K562 (cell line): Measurements from ENCODE around the gene DAPK2.

Experiments
- NCOA1 ChIP-seq: fragments of 450-650 bp; IDR thresholded peaks from 2 replicates; pipeline ENCODE4 v1.6.1; 2016; ENCODE audit warnings: low read depth
- POLR2AphosphoS5 ChIP-seq: IDR thresholded peaks from 2 replicates; pipeline ENCODE4 v1.6.1; 2011; ENCODE audit warnings: mild to moderate bottlenecking, low read depth, low read length, moderate library complexity; ENCODE audit not compliant: control insufficient read depth, insufficient read depth
- SMC3 ChIP-seq: conservative IDR thresholded peaks from 2 replicates; pipeline ENCODE4 v1.6.1; 2011; ENCODE audit warnings: low read depth, low read length, improper control_type of control experiment; ENCODE audit not compliant: insufficient read depth
- SREBF2 ChIP-seq: sonication (generic); formaldehyde crosslinking; IDR thresholded peaks from 2 replicates; pipeline ENCODE4 v1.4.0; 2020; ENCODE audit warnings: mild to moderate bottlenecking, missing genetic modification reagents
- ZBTB8A ChIP-seq: fragments of 450-650 bp; IDR thresholded peaks from 2 replicates; pipeline ENCODE4 v1.6.1; 2018; ENCODE audit warnings: mild to moderate bottlenecking, moderate library complexity; ENCODE audit not compliant: partially characterized antibody
- ZEB2 ChIP-seq: fragments of 450-650 bp; IDR thresholded peaks from 2 replicates; pipeline ENCODE4 v1.6.1; 2016
- ZNF707 ChIP-seq: fragments of 250-450 bp; sonication (Bioruptor Pico); conservative IDR thresholded peaks from 2 replicates; pipeline ENCODE4 v1.8.0; 2022; ENCODE audit warnings: inconsistent platforms, mild to moderate bottlenecking, moderate library complexity
- TF ChIP-seq, protein P1 (sequence below): sonication (generic); formaldehyde crosslinking; IDR thresholded peaks from 2 replicates; pipeline ENCODE4 v1.8.1; 2023; ENCODE audit warnings: mild to moderate bottlenecking, missing genetic modification reagents
- TF ChIP-seq, protein P2 (sequence below), 3 experiments: IDR thresholded peaks in 2 of 3; conservative IDR thresholded peaks in 1 of 3; 2 replicates each; pipeline ENCODE4 v1.5.1; 2011 to 2012; ENCODE audit warnings: low read length in 3 of 3, mild to moderate bottlenecking in 3 of 3, control low read depth in 2 of 3, improper control_type of control experiment in 1 of 3, inconsistent platforms in 1 of 3, low read depth in 1 of 3, mixed read lengths in 1 of 3, moderate library complexity in 1 of 3; ENCODE audit not compliant: insufficient read depth in 2 of 3
- TF ChIP-seq, protein P3 (sequence below), 2 experiments: fragments of 200-800 bp in 1 of 2; sonication (Bioruptor generic) in 1 of 2; sonication (generic) in 1 of 2; formaldehyde crosslinking in 1 of 2; IDR thresholded peaks in 1 of 2; conservative IDR thresholded peaks in 1 of 2; 2 replicates each; pipeline versions ENCODE4 v1.5.0 to v1.6.1; 2016 to 2020; ENCODE audit warnings: missing compliant biosample characterization in 1 of 2, missing genetic modification characterization in 1 of 2, missing genetic modification reagents in 1 of 2

DNA sequence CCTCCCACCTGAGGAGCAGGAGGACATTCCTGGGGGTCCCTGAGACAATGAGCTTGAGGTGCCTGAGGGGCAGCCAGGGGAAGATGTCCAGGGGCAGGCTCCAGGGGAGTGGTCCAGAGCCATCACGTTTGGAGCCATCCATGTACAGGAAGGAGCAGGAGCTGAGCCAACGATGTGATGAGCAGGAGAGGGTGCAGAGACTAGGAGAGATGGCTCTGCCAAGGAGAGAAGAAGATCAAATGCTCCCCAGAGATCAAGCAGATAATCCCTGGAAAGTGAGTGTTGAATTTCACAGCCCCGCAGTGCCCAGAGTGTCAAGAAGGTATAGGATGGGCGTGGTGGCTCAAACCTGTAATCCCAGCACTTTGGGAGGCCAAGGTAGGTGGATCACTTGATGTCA, 114.7 kb downstream of the DAPK2 start:
- TF ChIP-seq ZNF707 (CRISPR knock-in tag): no peak
- no peak for TF ChIP-seq POLR2AphosphoS5
- no peak for TF ChIP-seq SMC3
- no peak for TF ChIP-seq SREBF2 (CRISPR knock-in tag)
- TF ChIP-seq, protein P1, sequence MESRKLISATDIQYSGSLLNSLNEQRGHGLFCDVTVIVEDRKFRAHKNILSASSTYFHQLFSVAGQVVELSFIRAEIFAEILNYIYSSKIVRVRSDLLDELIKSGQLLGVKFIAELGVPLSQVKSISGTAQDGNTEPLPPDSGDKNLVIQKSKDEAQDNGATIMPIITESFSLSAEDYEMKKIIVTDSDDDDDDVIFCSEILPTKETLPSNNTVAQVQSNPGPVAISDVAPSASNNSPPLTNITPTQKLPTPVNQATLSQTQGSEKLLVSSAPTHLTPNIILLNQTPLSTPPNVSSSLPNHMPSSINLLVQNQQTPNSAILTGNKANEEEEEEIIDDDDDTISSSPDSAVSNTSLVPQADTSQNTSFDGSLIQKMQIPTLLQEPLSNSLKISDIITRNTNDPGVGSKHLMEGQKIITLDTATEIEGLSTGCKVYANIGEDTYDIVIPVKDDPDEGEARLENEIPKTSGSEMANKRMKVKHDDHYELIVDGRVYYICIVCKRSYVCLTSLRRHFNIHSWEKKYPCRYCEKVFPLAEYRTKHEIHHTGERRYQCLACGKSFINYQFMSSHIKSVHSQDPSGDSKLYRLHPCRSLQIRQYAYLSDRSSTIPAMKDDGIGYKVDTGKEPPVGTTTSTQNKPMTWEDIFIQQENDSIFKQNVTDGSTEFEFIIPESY (CRISPR knock-in tag): no peak
- no peak for TF ChIP-seq ZEB2
- TF ChIP-seq, protein P2, sequence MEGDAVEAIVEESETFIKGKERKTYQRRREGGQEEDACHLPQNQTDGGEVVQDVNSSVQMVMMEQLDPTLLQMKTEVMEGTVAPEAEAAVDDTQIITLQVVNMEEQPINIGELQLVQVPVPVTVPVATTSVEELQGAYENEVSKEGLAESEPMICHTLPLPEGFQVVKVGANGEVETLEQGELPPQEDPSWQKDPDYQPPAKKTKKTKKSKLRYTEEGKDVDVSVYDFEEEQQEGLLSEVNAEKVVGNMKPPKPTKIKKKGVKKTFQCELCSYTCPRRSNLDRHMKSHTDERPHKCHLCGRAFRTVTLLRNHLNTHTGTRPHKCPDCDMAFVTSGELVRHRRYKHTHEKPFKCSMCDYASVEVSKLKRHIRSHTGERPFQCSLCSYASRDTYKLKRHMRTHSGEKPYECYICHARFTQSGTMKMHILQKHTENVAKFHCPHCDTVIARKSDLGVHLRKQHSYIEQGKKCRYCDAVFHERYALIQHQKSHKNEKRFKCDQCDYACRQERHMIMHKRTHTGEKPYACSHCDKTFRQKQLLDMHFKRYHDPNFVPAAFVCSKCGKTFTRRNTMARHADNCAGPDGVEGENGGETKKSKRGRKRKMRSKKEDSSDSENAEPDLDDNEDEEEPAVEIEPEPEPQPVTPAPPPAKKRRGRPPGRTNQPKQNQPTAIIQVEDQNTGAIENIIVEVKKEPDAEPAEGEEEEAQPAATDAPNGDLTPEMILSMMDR (IDR thresholded peaks at IDR 0.05 in 2 of 3, conservative IDR thresholded peaks at IDR 0.05 in 1 of 3; ENCODE audit: insufficient read depth in 2 of 3, low read depth in 1 of 3, low read length in 3 of 3): no peak
- no peak for TF ChIP-seq ZBTB8A
- TF ChIP-seq NCOA1: no peak
- TF ChIP-seq, protein P3, sequence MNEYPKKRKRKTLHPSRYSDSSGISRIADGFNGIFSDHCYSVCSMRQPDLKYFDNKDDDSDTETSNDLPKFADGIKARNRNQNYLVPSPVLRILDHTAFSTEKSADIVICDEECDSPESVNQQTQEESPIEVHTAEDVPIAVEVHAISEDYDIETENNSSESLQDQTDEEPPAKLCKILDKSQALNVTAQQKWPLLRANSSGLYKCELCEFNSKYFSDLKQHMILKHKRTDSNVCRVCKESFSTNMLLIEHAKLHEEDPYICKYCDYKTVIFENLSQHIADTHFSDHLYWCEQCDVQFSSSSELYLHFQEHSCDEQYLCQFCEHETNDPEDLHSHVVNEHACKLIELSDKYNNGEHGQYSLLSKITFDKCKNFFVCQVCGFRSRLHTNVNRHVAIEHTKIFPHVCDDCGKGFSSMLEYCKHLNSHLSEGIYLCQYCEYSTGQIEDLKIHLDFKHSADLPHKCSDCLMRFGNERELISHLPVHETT (CRISPR knock-in tag; conservative IDR thresholded peaks at IDR 0.05 in 1 of 2, IDR thresholded peaks at IDR 0.05 in 1 of 2): no peak
